ENCODE results near the gene ERICH6.

Gene ERICH6

GRCh38 chr3:150611666-150612065 is 92.1 kb downstream of the ERICH6 start:
- no peaks in the 10 kb centered on the region for H3K27me3 ChIP-seq (ENCODE audit: insufficient read depth, low read length)
- no peak overlapping the region for H3K4me3 ChIP-seq (ENCODE audit: low read length)
- H3K9me3 ChIP-seq (ENCODE audit: low read length) = peaks cover 9% of the 10 kb centered on the region
- peaks cover 8% of the 10 kb centered on the region for H3K4me1 ChIP-seq (ENCODE audit: insufficient read depth, low read length)
- H3K36me3 ChIP-seq (ENCODE audit: insufficient read depth, low read length) = peaks cover 15% of the 10 kb centered on the region
- no peak overlapping the region for H2AFZ ChIP-seq (ENCODE audit: low read depth, low read length)

GRCh38 chr3:150610785-150611184 is 92.9 kb downstream of the ERICH6 start:
- H3K4me3 ChIP-seq (ENCODE audit: low read length) = no peak overlapping the region
- H3K27me3 ChIP-seq (ENCODE audit: insufficient read depth, low read length) = no peaks in the 10 kb centered on the region
- H3K36me3 ChIP-seq (ENCODE audit: insufficient read depth, low read length) = peaks cover 18% of the 10 kb centered on the region

GRCh38 chr3:150609988-150610387 is 93.7 kb downstream of the ERICH6 start:
- H3K4me1 ChIP-seq (ENCODE audit: insufficient read depth, low read length) = peaks cover 13% of the 10 kb centered on the region
- H2AFZ ChIP-seq (ENCODE audit: low read depth, low read length) = no peak overlapping the region
- peaks cover 8% of the 10 kb centered on the region for H3K9me3 ChIP-seq (ENCODE audit: low read length)
- H3K27me3 ChIP-seq (ENCODE audit: insufficient read depth, low read length) = no peaks in the 10 kb centered on the region
- no peak overlapping the region for H3K4me3 ChIP-seq (ENCODE audit: low read length)
- peaks cover 18% of the 10 kb centered on the region for H3K36me3 ChIP-seq (ENCODE audit: insufficient read depth, low read length)

More at GRCh38 chr3:150610785-150611184, 92.9 kb downstream of the ERICH6 start:
- peaks cover 8% of the 10 kb centered on the region for H3K4me1 ChIP-seq (ENCODE audit: insufficient read depth, low read length)
- H3K9me3 ChIP-seq (ENCODE audit: low read length) = peaks cover 8% of the 10 kb centered on the region
- H2AFZ ChIP-seq (ENCODE audit: low read depth, low read length) = no peak overlapping the region
